GM12801 (cell line): ENCODE results near the gene FHL3.

Experiments used
- TF ChIP-seq, protein P1 (sequence below): IDR thresholded peaks from one replicate; pipeline ENCODE4 v1.5.1; 2011; ENCODE audit warnings: control low read depth; ENCODE audit not compliant: insufficient read length; ENCODE audit errors: extremely low read depth

The FHL3 gene

GRCh38 chr1:38013227-38013622 is 7.9 kb upstream of the FHL3 start:
- TF ChIP-seq, protein P1, sequence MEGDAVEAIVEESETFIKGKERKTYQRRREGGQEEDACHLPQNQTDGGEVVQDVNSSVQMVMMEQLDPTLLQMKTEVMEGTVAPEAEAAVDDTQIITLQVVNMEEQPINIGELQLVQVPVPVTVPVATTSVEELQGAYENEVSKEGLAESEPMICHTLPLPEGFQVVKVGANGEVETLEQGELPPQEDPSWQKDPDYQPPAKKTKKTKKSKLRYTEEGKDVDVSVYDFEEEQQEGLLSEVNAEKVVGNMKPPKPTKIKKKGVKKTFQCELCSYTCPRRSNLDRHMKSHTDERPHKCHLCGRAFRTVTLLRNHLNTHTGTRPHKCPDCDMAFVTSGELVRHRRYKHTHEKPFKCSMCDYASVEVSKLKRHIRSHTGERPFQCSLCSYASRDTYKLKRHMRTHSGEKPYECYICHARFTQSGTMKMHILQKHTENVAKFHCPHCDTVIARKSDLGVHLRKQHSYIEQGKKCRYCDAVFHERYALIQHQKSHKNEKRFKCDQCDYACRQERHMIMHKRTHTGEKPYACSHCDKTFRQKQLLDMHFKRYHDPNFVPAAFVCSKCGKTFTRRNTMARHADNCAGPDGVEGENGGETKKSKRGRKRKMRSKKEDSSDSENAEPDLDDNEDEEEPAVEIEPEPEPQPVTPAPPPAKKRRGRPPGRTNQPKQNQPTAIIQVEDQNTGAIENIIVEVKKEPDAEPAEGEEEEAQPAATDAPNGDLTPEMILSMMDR, result no peak

DNA sequence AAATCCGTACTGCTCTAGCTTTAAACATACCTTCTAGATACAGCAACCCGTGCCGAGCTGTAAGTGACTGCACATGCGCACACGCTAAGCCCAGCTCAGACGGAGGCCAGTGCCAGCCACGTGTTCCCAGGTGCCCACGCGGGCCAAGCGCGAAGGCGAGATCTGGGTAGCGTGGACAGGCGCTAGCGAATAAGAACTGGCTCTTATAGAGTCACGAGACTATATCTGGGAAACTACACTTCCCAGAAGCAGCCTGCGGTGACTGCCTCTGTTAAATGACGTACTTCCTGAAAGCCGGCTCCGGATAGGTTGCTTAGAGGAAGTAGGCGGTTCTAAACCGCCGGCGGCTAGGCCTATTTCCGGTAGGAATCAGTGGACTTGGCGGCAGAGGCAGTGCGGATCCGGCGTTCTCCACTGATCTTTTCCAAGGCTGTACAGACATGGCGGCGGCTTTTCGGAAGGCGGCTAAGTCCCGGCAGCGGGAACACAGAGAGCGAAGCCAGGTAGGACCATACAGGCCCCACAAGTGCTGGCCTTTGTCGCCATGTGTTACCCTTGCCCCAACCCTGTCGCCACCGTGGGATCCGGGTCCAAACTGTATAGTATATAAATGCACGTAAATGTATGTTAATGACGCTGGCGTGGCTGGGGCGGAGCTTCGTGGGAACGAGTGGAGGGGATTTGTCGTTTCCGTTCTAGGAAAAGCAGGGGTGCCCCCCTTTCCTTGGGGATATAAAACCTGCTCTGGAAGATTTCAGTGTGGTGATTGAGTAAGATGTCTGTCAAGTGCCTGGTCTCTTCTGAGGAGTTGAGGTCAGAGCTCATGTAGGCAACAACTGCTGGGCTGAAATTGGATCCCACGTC is 7.3 kb upstream of the FHL3 start, which contains the start of gene UTP11:
Gene UTP11, plus strand, starts transcription at position 372 of the 864 bp plus-strand sequence. Its CDS starts 69 bp downstream, at position 441.
- TF ChIP-seq, protein P1, result no peak

- TF ChIP-seq, protein P1, result no peak
Observed at GRCh38 chr1:38009841-38010180, 4.5 kb upstream of the FHL3 start.

GRCh38 chr1:38009088-38009840 is 4.0 kb upstream of the FHL3 start:
- TF ChIP-seq, protein P1, result no peak

DNA sequence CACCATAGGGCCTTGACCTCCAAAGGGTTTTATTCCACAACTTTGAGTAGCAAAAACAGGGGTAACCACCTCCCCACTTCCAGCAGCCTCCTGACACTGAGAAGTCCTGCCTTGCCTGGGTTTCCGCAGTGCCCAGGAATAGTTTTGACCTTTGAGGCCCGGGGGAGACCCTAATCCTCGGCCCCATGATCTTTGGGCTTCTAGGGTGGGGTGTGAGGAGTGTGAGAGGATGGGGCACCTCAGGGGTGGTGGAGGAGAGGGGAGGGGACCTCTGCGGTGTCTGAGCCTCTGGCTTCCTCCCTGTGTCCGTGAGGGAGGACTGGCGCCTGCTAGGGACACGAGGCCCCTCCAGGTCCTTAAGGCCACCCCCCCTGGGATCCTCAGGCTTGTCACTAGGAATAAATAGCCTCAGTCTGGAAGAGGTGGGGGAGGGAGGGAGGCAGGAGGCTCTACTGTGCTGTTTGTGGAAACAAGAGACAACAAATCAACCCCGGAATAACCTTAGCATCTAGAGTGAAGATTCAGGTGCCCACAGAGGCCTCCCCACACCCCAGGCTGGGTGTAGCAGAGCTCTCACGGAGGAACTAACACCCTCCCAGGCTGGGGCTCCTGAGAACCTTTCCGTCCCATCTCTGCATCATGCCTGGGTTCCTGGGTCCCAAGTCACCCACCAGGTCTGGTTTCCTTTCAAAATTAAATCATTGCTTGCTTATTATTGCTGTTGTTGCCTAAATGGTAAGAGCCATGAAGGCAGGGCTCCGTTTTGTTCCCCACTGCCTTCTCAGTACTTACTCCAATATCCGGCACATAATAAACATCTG is 904 bp upstream of the FHL3 start:
- TF ChIP-seq, protein P1, result no peak

DNA sequence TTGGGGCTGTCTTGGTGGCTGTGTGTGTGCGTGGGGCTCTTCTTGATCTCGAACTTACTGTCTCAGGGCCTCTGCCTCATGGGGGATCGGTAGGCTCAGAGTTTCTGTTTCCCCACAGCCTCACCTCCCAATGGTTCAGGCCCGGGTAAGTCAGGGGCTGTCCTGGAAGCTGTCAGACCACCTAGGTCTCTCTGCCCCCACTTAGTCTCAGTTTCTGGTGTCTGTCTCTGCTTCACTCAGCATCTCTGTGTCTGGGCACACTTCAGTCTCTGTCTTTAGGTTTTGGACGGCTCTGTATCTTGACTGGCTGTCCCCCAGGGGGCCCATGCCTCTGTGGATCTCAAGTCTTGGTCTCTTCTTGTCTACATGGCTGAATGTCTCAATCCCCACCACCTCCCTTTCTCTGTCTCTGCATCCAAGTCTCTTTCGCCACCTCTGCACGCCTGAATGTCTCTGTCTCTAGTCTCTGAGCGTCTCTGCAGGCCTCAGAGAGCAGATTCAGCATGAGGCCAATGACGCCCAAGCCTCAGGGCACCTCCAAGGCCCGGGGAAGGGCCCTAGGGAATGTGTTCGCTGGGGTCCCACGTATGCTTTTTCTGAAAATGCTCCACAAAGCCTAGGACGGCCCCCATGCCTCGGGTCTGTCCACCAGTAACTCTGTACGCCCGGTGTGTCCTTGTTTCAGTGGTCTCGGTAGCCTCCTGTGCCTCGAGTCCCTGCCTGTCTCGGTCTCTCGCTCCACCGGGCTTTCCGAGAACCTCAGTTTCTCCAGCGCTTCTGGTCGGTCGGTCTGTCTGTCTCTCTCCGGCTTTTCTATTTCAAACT is 818 bp downstream of the FHL3 start:
- TF ChIP-seq, protein P1, result no peak
